Thyroid gland (tissue), 4 donors: ENCODE measurements around the gene TMEM117. TPM values are rescaled to one million over a fixed set of nuclear protein-coding genes. Genes with fewer than 3 reads are reported as not detected.

Experiments
- DNase-seq, 2 donors: peaks; one replicate each; pipeline ENCODE4 v3.0.0-alpha.2; 2019
- H3K27ac ChIP-seq, 3 donors: fragments of 200-600 bp; sonication (generic); 1 replicate in 2 of 3; 2 replicates in 1 of 3; pipeline ENCODE4 v1.5.1; 2016 to 2019; ENCODE audit warnings: mild to moderate bottlenecking in 1 of 3, moderate library complexity in 1 of 3
- H3K27me3 ChIP-seq: fragments of 200-600 bp; sonication (generic); one replicate; pipeline ENCODE4 v1.5.1; 2019
- H3K36me3 ChIP-seq, 2 donors: fragments of 200-600 bp; sonication (generic); one replicate each; pipeline ENCODE4 v1.5.1; 2016 to 2019
- H3K4me1 ChIP-seq, 2 donors: fragments of 200-600 bp; sonication (generic); one replicate each; pipeline ENCODE4 v1.5.1; 2017 to 2019
- H3K4me3 ChIP-seq, 3 donors: fragments of 200-600 bp; sonication (generic); replicated peaks in 1 of 3; 1 replicate in 2 of 3; 2 replicates in 1 of 3; pipeline ENCODE4 v1.5.1; 2016; ENCODE audit warnings: mild to moderate bottlenecking in 1 of 3
- H3K9me3 ChIP-seq: fragments of 200-600 bp; sonication (generic); one replicate; pipeline ENCODE4 v1.5.1; 2017
- POLR2A ChIP-seq, 2 donors: fragments of 450-650 bp; IDR thresholded peaks; one replicate each; pipeline ENCODE4 v1.6.1; 2017; ENCODE audit warnings: antibody characterized with exemption in 2 of 2, mild to moderate bottlenecking in 2 of 2, moderate library complexity in 1 of 2
- WGBS, 2 donors: methylation state at CpG; one replicate each; pipeline ENCODE4 v1.1.5; 2017; 5-methylcytosine and 5-hydroxymethylcytosine counted together
- intact Hi-C: fragments of 100-400 bp; cut with DNase I; formaldehyde crosslinking; loops from one replicate; pipeline ENCODE4 v1.15.1; 2023
- total RNA-seq, 4 donors: library from RNA; depleted of rRNA; stranded (reverse); fragments of >200 nt; gene quantifications; one replicate each; pipeline ENCODE4 v1.2.3, GENCODE V29; 2016
- TF ChIP-seq, protein P1 (sequence below), 6 experiments: fragments of 200-600 bp in 3 of 6; fragments of 450-650 bp in 3 of 6; sonication (generic) in 3 of 6; IDR thresholded peaks; one replicate each; pipeline ENCODE4 v1.5.1; 2016 to 2019; ENCODE audit warnings: antibody characterized with exemption in 6 of 6, mild to moderate bottlenecking in 2 of 6, inconsistent platforms in 1 of 6, moderate library complexity in 1 of 6

TMEM117 gene
- total RNA-seq, 4 donors from 2014 or later, result 18.9 to 32.4 (median 24.7) TPM

DNA sequence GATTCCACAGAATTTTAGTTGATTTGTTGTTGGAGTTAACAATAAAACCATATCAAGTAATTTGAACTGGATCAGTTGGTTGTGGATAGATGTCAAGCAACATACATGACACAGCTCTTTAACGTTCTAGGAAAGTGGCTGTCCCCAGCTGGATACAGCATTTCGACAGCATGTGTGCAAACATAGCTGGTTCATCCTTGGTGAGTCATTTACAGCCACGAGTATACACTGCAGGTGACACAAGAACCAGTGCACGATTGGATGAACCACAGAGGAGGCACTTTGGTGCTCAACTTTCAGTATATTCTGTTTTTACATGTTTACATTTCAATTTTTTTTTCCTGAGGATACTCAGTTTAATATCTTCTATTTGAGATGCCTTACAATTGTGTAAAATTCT, 242.4 kb downstream of the TMEM117 start:
- Histone ChIP-seq H3K9me3 (no peaks in the 10 kb centered on the region), H3K27me3 (no peaks in the 10 kb centered on the region), H3K27ac (no peak overlapping the region), H3K36me3 (no peaks in the 10 kb centered on the region), H3K4me3 (no peak overlapping the region), H3K4me1 (no peaks in the 10 kb centered on the region)
- 86 to 91% methylated on average over 4 of the region's 4 CpGs for WGBS, 2 donors
- TF ChIP-seq, protein P1, sequence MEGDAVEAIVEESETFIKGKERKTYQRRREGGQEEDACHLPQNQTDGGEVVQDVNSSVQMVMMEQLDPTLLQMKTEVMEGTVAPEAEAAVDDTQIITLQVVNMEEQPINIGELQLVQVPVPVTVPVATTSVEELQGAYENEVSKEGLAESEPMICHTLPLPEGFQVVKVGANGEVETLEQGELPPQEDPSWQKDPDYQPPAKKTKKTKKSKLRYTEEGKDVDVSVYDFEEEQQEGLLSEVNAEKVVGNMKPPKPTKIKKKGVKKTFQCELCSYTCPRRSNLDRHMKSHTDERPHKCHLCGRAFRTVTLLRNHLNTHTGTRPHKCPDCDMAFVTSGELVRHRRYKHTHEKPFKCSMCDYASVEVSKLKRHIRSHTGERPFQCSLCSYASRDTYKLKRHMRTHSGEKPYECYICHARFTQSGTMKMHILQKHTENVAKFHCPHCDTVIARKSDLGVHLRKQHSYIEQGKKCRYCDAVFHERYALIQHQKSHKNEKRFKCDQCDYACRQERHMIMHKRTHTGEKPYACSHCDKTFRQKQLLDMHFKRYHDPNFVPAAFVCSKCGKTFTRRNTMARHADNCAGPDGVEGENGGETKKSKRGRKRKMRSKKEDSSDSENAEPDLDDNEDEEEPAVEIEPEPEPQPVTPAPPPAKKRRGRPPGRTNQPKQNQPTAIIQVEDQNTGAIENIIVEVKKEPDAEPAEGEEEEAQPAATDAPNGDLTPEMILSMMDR (IDR thresholded peaks at IDR 0.05), result no peak
- no peak for TF ChIP-seq POLR2A (IDR thresholded peaks at IDR 0.05)
- DNase-seq, result no peak
- intact Hi-C loops, result no loop called here

DNA sequence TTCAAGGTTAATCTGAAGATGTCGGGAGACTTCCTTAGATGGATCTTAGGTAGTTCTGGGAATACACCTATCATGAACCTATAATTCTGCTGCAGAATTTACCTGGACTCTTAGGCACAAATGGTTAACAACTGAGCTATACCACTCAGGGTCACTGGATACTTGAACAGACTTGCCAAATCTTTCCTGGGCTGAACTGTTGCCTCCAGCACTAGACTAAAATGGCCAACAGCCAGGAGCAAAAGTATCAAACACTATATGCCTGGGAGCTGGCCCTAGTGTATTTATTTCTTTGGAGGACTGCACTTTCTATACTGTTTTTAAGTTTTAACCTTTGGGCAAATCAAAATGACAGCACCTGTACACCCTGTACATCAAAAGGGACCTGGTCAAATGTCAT, 252.8 kb downstream of the TMEM117 start:
- intact Hi-C loops, result no loop called here
- DNase-seq, result no peak
- Histone ChIP-seq H3K4me1 (no peaks in the 10 kb centered on the region), H3K9me3 (no peaks in the 10 kb centered on the region), H3K36me3 (no peaks in the 10 kb centered on the region), H3K4me3 (no peak overlapping the region), H3K27ac (no peak overlapping the region), H3K27me3 (no peaks in the 10 kb centered on the region)
- WGBS, 2 donors, result 92 to 100% methylated on average over 1 of the region's 1 CpG
- TF ChIP-seq, protein P1 (IDR thresholded peaks at IDR 0.05), result no peak

DNA sequence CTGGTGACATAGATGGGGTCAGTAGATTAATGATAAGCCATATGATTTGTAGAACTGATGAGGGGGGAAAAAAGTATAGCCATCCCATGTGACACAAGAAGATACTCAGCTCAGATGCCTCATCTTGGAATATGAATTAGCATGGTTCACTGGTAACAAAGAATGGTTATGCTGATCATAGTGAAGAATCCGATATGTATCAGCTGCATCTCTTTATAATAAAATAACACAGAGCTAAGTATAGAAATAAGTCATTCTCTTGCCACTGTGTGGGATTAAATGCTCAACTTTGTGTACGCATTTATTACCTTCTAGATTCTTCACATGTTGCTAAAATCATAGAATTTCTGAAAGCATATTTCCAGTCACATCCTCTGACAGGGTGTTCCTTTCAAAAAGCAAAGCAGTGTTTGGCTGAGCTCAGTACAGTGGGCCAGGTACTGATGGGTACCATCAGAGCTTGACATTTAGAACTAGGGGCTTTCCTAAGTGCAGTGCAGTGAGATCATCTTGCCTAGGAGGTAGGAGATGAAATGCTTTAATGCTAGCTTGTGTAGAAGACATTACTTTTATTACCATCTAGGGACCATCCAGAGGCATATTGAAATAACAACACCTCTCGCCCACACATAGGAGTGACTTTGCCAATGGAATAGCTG, 256.2 kb downstream of the TMEM117 start:
- H3K27ac ChIP-seq, result no peak overlapping the region
- no peaks in the 10 kb centered on the region for H3K9me3 ChIP-seq
- H3K36me3 ChIP-seq, result no peaks in the 10 kb centered on the region
- TF ChIP-seq, protein P1 (IDR thresholded peaks at IDR 0.05), result no peak
- TF ChIP-seq POLR2A (IDR thresholded peaks at IDR 0.05), result no peak
- 93% methylated on average over 3 of the region's 3 CpGs for WGBS, 2 donors
- no peak overlapping the region for H3K4me3 ChIP-seq
- no peak for DNase-seq
- no peaks in the 10 kb centered on the region for H3K27me3 ChIP-seq
- intact Hi-C loops, result no loop called here
- no peaks in the 10 kb centered on the region for H3K4me1 ChIP-seq

DNA sequence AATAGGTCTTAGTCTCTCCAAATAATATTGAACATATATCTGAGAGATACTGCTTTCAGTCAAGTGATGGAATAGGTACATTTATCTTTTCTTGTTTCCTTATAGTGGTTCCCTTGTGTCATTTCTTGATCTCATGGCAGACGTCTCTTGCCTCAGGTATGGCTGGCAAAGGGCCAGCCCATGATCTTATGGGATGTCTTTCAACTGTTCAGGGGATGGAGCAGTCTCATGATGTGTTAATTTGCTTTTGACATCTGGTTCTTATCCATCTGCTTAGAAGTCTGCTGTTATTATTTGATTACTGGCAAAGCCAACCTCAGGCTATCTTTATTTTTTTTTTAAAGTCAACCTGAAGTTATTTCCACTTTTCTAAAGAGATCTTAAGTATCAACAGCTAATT, 262.9 kb downstream of the TMEM117 start:
- Histone ChIP-seq H3K4me3 (no peak overlapping the region), H3K9me3 (no peaks in the 10 kb centered on the region), H3K36me3 (no peaks in the 10 kb centered on the region), H3K4me1 (no peaks in the 10 kb centered on the region), H3K27ac (no peak overlapping the region), H3K27me3 (no peaks in the 10 kb centered on the region)
- no peak for DNase-seq
- intact Hi-C loops, result no loop called here
- no peak for TF ChIP-seq POLR2A (IDR thresholded peaks at IDR 0.05)
- TF ChIP-seq, protein P1 (IDR thresholded peaks at IDR 0.05), result no peak
- WGBS, 2 donors, result 42 to 69% methylated on average over 1 of the region's 1 CpG

DNA sequence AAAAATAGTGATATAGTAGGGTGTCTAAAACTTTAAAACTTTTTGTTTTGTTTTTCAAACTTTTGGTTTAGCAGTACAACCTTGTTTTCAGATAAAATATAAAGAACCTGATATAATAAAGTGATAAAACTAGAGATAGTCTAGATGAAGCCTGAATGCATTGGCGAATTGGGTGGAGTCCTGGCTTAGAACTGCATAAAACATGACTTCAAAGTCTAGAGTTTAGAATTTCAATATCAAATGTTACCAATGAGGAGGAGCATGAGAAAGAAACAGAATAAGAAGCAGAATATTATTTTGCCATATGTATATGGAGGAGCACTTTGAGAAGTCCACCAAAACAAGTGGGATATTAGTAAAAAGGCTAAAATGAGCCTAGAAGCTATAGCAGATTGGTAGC, 263.6 kb downstream of the TMEM117 start:
- WGBS, 2 donors, result 94 to 99% methylated on average over 1 of the region's 1 CpG
- no peak overlapping the region for H3K4me3 ChIP-seq
- TF ChIP-seq, protein P1 (IDR thresholded peaks at IDR 0.05), result no peak
- TF ChIP-seq POLR2A (IDR thresholded peaks at IDR 0.05), result no peak
- DNase-seq, result no peak
- H3K4me1 ChIP-seq, result no peaks in the 10 kb centered on the region
- no peaks in the 10 kb centered on the region for H3K36me3 ChIP-seq
- intact Hi-C loops, result no loop called here
- no peaks in the 10 kb centered on the region for H3K9me3 ChIP-seq
- H3K27me3 ChIP-seq, result no peaks in the 10 kb centered on the region
- no peak overlapping the region for H3K27ac ChIP-seq
